Measurements from ENCODE around the gene VPS37B.

Gene VPS37B

GRCh38 chr12:122858591-122859302 lies 37.2 kb downstream of the VPS37B start:
- intact Hi-C loops (cut with DNase I), result no loop called here

DNA sequence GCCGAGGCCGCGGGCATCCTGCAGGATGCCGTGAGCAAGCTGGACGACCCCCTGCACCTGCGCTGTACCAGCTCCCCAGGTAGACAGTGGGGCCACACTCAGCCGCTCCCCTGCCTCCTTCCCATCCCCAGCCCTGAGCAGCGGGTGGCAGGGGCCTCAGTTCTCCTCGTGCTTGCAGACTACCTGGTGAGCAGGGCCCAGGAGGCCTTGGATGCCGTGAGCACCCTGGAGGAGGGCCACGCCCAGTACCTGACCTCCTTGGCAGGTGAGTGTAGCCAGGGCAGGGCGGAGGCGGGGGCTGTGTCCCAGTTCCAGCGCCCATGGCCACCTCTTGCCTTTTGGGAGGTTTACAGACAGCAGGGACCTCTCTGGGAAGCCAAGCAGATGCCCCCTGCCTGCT lies 37.8 kb downstream of the VPS37B start:
- DNase-seq, result peak in 3 of 10 donors; percentile 9 to 78 (median 66)
- intact Hi-C loops (cut with DNase I), result no loop called here

More at GRCh38 chr12:122858591-122859302, 37.2 kb downstream of the VPS37B start:
- DNase-seq, result peak in 1 of 10 donors; percentile 56

GRCh38 chr12:122856999-122857671 lies 38.8 kb downstream of the VPS37B start:
- DNase-seq, result peak in 3 of 10 donors; percentile 55 to 92 (median 71)
- intact Hi-C loops (cut with DNase I), result no loop called here

- intact Hi-C loops (cut with DNase I), result no loop called here
- DNase-seq, result peak in 4 of 10 donors; percentile 12 to 84 (median 76)
These were observed 39.7 kb downstream of the VPS37B start for GRCh38 chr12:122855928-122856831.

- intact Hi-C loops (cut with DNase I), result no loop called here
- DNase-seq, result peak in 3 of 10 donors; percentile 60 to 76 (median 71)
These were observed 40.7 kb downstream of the VPS37B start for GRCh38 chr12:122855071-122855829.

DNA sequence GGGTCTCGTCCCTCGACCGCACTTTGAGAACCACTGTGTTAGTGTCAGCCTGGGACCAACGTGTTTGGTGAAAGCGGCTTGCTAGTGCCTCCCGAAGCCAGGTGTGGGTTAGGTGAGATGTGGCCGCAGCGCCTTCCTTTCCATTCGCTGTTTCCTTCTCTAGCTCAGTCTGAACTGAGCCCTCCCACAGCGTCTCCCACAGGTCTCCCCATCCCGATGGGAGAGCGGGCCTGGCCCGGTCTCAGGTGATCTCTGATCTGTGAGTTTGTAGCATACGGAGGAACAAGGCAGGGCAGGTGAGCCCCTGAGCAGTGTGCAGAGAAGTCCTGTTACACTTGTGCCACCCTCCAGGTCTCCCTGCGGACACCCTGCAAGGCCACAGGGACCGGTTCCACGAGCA lies 41.4 kb downstream of the VPS37B start:
- intact Hi-C loops (cut with DNase I), result no loop called here
- peak in 1 of 10 donors; percentile 40 for DNase-seq

- peak in 4 of 10 donors; percentile 10 to 78 (median 69) for DNase-seq
- intact Hi-C loops (cut with DNase I), result no loop called here
These were observed 42.2 kb downstream of the VPS37B start for GRCh38 chr12:122853582-122854245.

- peak in 8 of 10 donors; percentile 67 to 96 (median 86) for DNase-seq
These were observed 43.3 kb downstream of the VPS37B start for GRCh38 chr12:122852336-122853275.

DNA sequence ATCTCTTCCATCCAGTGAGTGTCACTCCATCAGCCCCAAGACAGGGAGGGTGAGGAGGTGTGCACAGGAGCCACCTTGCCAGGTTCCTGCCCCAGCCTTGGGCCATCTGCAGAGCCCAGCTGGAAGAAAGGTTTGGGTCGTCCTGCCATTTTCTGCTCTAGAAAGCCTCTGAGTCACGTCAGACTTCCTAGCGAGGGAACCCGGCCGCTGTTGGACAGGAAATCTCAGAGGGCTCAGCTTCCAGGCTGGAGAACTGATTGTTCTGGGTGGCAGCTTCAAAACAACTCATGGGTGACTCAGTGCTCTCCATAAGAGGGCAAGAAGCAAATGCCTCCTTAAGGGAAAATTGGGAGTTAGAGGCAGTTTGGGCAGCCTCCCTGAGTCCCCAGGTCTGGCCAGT lies 44.1 kb downstream of the VPS37B start:
- intact Hi-C loops (cut with DNase I), result no loop called here
- peak in 4 of 10 donors; percentile 42 to 90 (median 82) for DNase-seq

More at GRCh38 chr12:122852336-122853275, 43.3 kb downstream of the VPS37B start:
- intact Hi-C loops (cut with DNase I), result no loop called here

DNA sequence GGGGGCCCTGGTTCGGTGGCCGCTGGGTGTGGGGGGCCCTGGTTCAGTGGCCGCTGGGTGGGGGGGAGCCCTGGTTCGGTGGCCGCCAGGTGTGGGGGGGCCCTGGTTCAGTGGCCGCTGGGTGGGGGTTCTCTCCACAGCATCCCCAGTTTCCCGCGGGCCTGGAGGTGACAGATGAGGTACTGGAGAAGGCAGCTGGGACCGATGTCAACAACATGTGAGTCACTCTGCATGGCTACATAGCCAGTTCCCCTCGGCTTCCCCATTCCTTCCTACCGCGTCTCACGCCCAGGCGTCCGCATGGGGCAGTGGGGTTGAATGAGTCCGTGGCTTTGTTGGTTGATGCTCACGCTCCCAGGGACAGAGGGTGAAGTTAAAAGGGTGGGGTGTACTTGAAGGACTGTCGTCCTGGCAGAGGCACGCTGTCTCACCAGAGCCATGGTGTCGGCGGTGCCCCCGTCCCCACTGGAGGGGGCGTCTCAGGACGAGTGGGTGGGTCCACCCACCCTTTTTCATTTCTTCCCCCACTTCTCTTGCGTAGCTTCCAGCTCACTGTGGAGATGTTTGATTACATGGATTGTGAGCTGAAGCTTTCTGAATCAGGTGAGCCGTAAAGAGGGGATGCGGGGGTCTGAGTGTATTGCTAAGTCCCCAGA lies 45.1 kb downstream of the VPS37B start:
- peak in 4 of 10 donors; percentile 17 to 63 (median 56) for DNase-seq
- intact Hi-C loops (cut with DNase I), result no loop called here

- peak in 3 of 10 donors; percentile 48 to 66 (median 54) for DNase-seq
- intact Hi-C loops (cut with DNase I), result no loop called here
These were observed 45.9 kb downstream of the VPS37B start for GRCh38 chr12:122850048-122850445.

- peak in 8 of 10 donors; percentile 63 to 94 (median 70) for DNase-seq
These were observed 46.4 kb downstream of the VPS37B start for GRCh38 chr12:122849352-122850047.

GRCh38 chr12:122848471-122849351 lies 47.2 kb downstream of the VPS37B start:
- intact Hi-C loops (cut with DNase I), result no loop called here
- DNase-seq, result peak in 4 of 10 donors; percentile 21 to 85 (median 65)

More at GRCh38 chr12:122849352-122850047, 46.4 kb downstream of the VPS37B start:
- intact Hi-C loops (cut with DNase I), result no loop called here

DNA sequence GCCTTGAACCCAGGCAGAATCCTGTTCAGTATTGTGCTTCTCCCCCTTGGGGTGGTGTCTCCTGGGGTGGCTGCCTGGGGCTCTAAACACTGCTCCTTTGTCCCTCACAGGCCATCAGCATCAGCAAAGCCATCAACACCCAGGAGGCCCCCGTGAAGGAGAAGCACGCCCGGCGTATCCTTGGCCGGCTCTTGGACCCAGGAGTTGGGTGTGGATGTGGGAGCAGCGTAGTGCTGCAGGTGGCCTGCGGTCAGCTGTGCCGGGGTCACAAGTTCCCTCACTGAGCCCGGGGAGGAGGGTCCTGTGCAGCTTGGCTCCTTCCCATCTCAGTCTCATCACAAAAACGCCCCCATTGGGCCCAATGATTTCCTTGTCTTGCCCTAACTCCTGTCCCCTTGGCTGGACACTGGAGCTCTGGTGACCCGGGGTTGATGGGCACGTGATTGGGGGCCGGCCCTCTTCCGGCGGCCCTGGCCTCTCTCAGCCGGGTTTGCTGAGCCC lies 48.0 kb downstream of the VPS37B start:
- peak in 4 of 10 donors; percentile 62 to 94 (median 72) for DNase-seq

GRCh38 chr12:122847516-122847836 lies 48.4 kb downstream of the VPS37B start:
- intact Hi-C loops (cut with DNase I), result no loop called here
- peak in 2 of 10 donors; percentile 54 to 64 for DNase-seq

More for the DNA sequence above, 48.0 kb downstream of the VPS37B start:
- intact Hi-C loops (cut with DNase I), result no loop called here
